GM23248 (cell line): ENCODE data around the gene ORMDL1.

Source experiments
- EZH2 ChIP-seq: fragments of 200-600 bp; sonication (generic); IDR thresholded peaks from 2 replicates; pipeline ENCODE4 v1.6.1; 2018; ENCODE audit warnings: antibody characterized with exemption, mild to moderate bottlenecking; ENCODE audit not compliant: insufficient read depth, poor library complexity, severe bottlenecking
- EZH2phosphoT487 ChIP-seq: fragments of 200-600 bp; sonication (generic); IDR thresholded peaks from 2 replicates; pipeline ENCODE4 v1.6.1; 2018; ENCODE audit warnings: antibody characterized with exemption, moderate library complexity, mild to moderate bottlenecking, low read depth; ENCODE audit not compliant: insufficient read depth

DNA sequence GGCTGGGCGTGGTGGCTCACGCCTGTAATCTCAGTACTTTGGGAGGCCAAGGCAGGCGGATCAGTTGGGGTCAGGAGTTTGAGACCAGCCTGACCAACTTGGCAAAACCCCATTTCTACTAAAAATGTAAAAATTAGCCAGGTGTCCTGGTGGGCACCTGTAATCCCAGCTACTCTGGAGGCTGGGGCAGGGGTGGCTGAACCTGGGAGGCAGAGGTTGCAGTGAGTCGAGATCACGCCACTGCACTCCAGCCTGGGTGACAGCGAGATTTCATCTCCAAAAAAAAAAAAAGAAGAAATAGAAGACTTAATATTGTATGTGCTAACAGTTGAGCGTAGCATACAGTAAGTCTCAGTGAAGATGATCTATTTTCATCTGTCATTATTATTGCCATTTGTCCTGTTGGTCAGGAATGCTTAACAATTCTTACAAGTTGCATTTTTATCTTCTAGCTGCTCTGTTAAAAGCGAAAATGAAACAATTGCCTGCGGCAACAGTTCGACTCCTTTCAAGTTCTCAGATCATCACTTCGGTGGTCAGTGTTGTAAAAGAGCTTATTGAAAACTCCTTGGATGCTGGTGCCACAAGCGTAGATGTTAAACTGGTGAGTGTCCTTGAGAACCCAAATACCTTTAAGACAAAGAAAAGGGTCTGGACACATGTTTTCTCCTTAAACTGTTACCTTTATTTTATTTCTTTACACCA lies 7.4 kb upstream of the ORMDL1 start:
- TF ChIP-seq EZH2 (no peak), EZH2phosphoT487 (no peak)
